Mucosa of descending colon (tissue), 3 donors: ENCODE data around the gene CD300LD. TPM values are rescaled to one million over a fixed set of nuclear protein-coding genes. Genes with fewer than 3 reads are reported as not detected.

ENCODE experiments used
- ATAC-seq: fragments of 200-7000 bp; cut with Tn5 transposase; one replicate; pipeline ENCODE4 v1.9.1; 2020; ENCODE audit warnings: mild to moderate bottlenecking, moderate library complexity
- DNase-seq, 3 donors: peaks; one replicate each; pipeline ENCODE4 v3.0.0-alpha.2; 2020
- H3K36me3 ChIP-seq: fragments of 200-600 bp; one replicate; pipeline ENCODE4 v1.8.0; 2021; ENCODE audit warnings: low read depth, mild to moderate bottlenecking
- H3K4me1 ChIP-seq: fragments of 200-600 bp; one replicate; pipeline ENCODE4 v1.8.0; 2021; ENCODE audit warnings: low read depth, mild to moderate bottlenecking
- H3K4me3 ChIP-seq: fragments of 200-600 bp; one replicate; pipeline ENCODE4 v1.8.0; 2021; ENCODE audit warnings: mild to moderate bottlenecking
- H3K9me3 ChIP-seq: fragments of 200-600 bp; one replicate; pipeline ENCODE4 v1.8.0; 2021; ENCODE audit warnings: mild to moderate bottlenecking
- intact Hi-C, 2 donors: fragments of 100-400 bp; cut with DNase I in 1 of 2; cut with micrococcal nuclease in 1 of 2; formaldehyde crosslinking; loops; one replicate each; pipeline versions ENCODE4 v1.11.0 to v1.11.1; 2022; cut with DNase I, micrococcal nuclease
- total RNA-seq, 3 donors: library from RNA; stranded (reverse); fragmentation: NEBNext Ultra II Directional in 2 of 3; extraction: Animal tissue kit (Norgen Biotek cat#: 25700) in 2 of 3; gene quantifications; one replicate each; pipeline versions ENCODE4 v1.2.1 to v1.2.4, GENCODE V29; 2021 to 2023
- TF ChIP-seq, protein P1 (sequence below): fragments of 200-600 bp; IDR thresholded peaks from one replicate; pipeline ENCODE4 v1.8.0; 2022; ENCODE audit warnings: antibody characterized with exemption, mild to moderate bottlenecking
- donor health status: DM: no; HTN: no; CAD: no; lungs with moderate emphysema.
- donor health status: DM: no; HTN: no; CAD: no.
- donor health status: DM: no; HTN: yes; CAD: no.

Gene CD300LD
- total RNA-seq, 3 donors from 2014 or later: not detected

DNA sequence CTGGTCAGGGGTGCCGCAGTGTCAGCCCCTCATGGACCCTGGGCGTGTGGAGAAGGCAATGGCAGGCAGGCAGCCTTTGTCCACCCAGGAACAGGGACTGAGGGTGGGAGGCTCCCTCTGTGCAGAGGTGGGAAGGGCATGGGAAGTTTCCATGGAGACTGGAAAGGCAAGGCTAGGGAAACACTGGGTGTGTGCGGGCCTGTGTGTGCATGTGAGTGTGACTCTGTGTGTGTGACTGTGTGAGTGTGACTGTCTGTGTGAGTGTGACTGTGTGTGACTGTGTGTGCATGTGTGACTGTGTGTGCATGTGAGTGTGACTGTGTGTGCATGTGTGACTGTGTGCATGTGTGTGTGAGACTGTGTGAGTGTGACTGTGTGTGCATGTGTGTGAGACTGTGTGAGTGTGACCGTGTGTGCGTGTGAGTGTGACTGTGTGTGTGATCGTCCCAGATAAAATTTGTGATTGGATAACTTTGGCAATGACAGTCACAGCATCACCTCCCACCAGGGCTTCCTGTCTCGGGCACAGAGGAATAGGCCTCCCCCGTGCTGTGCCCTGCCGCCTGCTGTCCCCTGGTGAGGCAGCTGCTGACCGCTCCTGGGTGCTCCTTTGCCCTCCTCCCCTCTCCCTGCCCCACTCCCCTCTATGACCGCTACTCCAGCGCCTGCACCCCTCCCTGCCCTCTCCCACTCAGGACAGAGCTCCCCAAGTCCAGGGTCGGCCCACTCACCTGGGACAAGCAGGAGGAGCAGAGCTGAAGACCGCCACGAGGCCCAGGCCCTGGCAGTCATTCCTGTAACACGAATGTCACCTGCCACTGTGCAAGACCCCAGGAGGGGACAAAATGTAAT is 46.9 kb downstream of the CD300LD start:
- Histone ChIP-seq H3K9me3 (no peaks in the 10 kb centered on the region), H3K4me1 (no peaks in the 10 kb centered on the region), H3K36me3 (no peaks in the 10 kb centered on the region), H3K4me3 (no peak overlapping the region)
- no peak for ATAC-seq
- no peak for DNase-seq
- TF ChIP-seq, protein P1, sequence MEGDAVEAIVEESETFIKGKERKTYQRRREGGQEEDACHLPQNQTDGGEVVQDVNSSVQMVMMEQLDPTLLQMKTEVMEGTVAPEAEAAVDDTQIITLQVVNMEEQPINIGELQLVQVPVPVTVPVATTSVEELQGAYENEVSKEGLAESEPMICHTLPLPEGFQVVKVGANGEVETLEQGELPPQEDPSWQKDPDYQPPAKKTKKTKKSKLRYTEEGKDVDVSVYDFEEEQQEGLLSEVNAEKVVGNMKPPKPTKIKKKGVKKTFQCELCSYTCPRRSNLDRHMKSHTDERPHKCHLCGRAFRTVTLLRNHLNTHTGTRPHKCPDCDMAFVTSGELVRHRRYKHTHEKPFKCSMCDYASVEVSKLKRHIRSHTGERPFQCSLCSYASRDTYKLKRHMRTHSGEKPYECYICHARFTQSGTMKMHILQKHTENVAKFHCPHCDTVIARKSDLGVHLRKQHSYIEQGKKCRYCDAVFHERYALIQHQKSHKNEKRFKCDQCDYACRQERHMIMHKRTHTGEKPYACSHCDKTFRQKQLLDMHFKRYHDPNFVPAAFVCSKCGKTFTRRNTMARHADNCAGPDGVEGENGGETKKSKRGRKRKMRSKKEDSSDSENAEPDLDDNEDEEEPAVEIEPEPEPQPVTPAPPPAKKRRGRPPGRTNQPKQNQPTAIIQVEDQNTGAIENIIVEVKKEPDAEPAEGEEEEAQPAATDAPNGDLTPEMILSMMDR: no peak
- intact Hi-C loops: no loop called here

DNA sequence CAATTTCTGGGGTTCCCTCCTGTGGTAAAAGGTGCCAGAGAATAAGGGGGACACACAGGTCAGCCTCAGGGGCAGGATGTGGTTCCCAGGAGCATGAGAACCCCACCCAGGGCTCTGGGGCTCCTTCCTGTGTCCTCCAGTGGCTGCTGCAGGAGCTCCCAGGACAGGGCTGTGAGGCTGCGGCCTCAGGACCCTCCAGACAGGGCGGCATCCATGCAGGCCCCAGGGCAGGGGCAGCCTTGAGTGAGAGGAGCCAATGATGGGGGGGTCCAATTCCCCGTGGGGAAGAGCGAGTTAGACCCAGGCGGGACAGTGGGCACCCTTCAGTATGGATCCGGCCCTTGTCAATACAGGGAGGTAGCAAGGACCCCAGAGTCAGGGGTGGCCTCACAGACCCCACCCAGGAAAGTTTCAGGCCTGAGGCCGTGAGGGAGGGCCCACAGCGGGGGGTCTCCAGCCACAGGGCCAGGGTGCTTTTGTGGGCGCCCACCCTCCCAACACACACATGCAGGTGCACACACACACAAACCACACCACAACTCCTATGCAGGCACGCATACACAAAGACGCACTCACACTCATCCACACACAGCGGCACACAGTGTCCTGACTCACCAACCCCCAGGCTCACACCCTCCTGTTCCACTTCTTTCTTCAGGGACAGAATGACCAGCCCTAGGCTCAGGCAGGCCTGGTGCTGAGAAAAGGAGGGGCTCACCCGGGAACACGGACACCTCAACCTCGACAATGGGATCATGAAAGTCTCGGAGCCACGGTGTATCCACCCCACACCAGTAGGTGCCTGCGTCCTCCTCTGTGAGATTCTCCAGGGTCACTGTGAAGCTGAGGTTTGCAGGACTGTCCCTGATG is 48.0 kb downstream of the CD300LD start:
- Histone ChIP-seq H3K9me3 (no peaks in the 10 kb centered on the region), H3K36me3 (no peaks in the 10 kb centered on the region), H3K4me1 (no peaks in the 10 kb centered on the region), H3K4me3 (no peak overlapping the region)
- DNase-seq: no peak
- no peak for ATAC-seq
- intact Hi-C loops: no loop called here
- TF ChIP-seq, protein P1: no peak

DNA sequence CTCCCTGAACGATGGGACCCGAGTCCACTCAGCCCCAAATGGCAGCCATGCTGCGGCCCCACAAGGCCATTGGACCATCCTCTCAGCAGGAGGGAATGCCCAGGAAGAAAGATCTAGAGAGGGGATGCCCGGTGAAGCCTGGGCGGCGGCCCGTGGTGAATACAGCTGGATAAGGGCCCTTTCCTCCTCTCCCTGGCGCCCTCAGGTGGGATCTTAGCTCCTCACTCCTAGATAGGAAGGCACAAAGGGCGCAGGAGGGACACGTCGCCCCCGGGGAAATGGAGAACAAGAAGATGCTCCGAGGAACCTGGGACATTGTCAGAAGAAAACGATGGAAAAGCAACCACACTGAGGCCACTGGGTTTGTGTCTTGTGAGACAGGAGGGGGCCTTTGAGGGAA is 48.7 kb downstream of the CD300LD start:
- DNase-seq: no peak
- no peak overlapping the region for H3K4me3 ChIP-seq
- intact Hi-C loops: no loop called here

DNA sequence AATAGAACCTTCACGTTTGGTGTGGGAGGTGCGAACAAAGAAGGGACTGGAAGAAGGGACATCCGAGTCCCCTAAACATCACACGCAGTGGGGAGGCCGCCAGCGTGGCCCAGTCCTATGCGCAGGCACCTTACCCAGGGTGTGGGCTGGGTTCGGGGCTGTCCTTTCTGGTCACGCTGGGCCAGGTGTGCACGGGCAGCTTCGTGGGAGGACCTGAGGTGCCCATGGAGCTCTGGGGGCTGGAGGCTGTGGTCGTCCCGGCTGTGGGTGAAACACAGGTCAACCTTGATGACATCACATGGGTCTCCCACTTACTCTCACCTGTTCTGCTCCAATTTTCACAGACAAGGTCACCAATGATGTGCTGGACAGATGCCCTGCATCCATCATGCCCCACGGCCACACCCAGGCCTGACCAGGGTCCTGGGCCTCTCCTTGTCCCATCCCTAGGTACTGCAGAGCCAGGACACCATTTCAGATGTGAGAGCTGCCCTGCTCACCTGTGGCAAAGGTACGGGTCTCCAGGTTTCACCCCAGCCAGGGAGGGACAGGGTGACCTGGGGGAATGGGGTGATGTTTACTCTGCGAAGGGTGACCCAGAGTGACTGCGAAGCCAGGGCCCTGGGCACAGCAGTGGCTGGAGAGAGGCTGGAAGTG is 49.2 kb downstream of the CD300LD start:
- Histone ChIP-seq H3K4me1 (no peaks in the 10 kb centered on the region), H3K4me3 (no peak overlapping the region), H3K9me3 (no peaks in the 10 kb centered on the region), H3K36me3 (no peaks in the 10 kb centered on the region)
- DNase-seq: no peak
- TF ChIP-seq, protein P1: no peak
- no peak for ATAC-seq
- intact Hi-C loops: no loop called here

More for the DNA sequence above, 48.7 kb downstream of the CD300LD start:
- no peaks in the 10 kb centered on the region for H3K4me1 ChIP-seq
- no peak for ATAC-seq
- TF ChIP-seq, protein P1: no peak
- H3K9me3 ChIP-seq: no peaks in the 10 kb centered on the region
- H3K36me3 ChIP-seq: no peaks in the 10 kb centered on the region

DNA sequence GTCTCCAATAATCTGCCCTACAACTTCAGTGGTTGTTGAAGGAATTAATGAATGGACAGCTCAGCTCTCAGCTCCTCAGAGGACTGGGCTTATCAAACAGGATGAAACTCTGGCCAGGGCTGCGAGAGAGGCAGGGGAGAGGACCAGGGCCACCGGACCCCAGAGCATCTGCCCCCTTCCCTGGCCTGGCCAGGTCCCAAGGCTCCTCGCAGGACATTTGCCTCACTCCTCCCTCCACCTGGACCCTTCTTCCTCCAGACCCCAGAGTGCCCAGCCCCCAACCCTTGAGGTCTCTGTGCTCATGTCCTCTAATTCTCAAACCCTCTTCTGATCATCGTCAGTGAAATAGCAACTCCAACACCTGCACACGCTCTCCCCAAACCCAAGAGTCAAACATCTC is 49.9 kb downstream of the CD300LD start:
- intact Hi-C loops: no loop called here
- H3K9me3 ChIP-seq: no peaks in the 10 kb centered on the region
- TF ChIP-seq, protein P1: no peak
- H3K36me3 ChIP-seq: no peaks in the 10 kb centered on the region
- H3K4me3 ChIP-seq: no peak overlapping the region
- H3K4me1 ChIP-seq: no peaks in the 10 kb centered on the region
- DNase-seq (no peak), ATAC-seq (no peak)
